Neural progenitor cell (in vitro differentiated cells): Measurements from ENCODE around the gene GMDS. TPM values are rescaled to one million over a fixed set of nuclear protein-coding genes. Genes with fewer than 3 reads are reported as not detected.

Source experiments
- DNase-seq: peaks from one replicate; pipeline ENCODE4 v3.0.0-alpha.2; 2016; ENCODE audit warnings: low spot score
- H2AFZ ChIP-seq: fragments of 200-600 bp; sonication (generic); replicated peaks from 2 replicates; pipeline ENCODE4 v1.6.1; 2016; ENCODE audit warnings: antibody characterized with exemption
- H3F3A ChIP-seq: fragments of 200-600 bp; sonication (generic); 2 replicates; pipeline ENCODE4 v1.6.1; 2016; ENCODE audit warnings: antibody characterized with exemption, low read depth
- H3K27ac ChIP-seq: fragments of 200-600 bp; sonication (generic); 2 replicates; pipeline ENCODE4 v1.5.1; 2016; ENCODE audit warnings: mild to moderate bottlenecking
- H3K27me3 ChIP-seq: fragments of 200-600 bp; sonication (generic); 2 replicates; pipeline ENCODE4 v1.6.1; 2016; ENCODE audit warnings: mild to moderate bottlenecking, moderate library complexity
- H3K36me3 ChIP-seq: fragments of 200-600 bp; sonication (generic); 2 replicates; pipeline ENCODE4 v1.5.1; 2016
- H3K4me1 ChIP-seq: fragments of 200-600 bp; sonication (generic); 2 replicates; pipeline ENCODE4 v1.6.1; 2016; ENCODE audit warnings: mixed run types
- H3K4me2 ChIP-seq: fragments of 200-600 bp; sonication (generic); 2 replicates; pipeline ENCODE4 v1.6.1; 2016
- H3K4me3 ChIP-seq: fragments of 200-600 bp; sonication (generic); 2 replicates; pipeline ENCODE4 v1.5.1; 2016
- H3K79me2 ChIP-seq: fragments of 200-600 bp; sonication (generic); 2 replicates; pipeline ENCODE4 v1.6.1; 2016; ENCODE audit warnings: low read depth
- H3K9ac ChIP-seq: fragments of 200-600 bp; sonication (generic); 2 replicates; pipeline ENCODE4 v1.6.1; 2016
- H3K9me3 ChIP-seq: fragments of 200-600 bp; sonication (generic); 2 replicates; pipeline ENCODE4 v1.5.1; 2016; ENCODE audit warnings: low read depth
- H4K20me1 ChIP-seq: fragments of 200-600 bp; sonication (generic); 2 replicates; pipeline ENCODE4 v1.6.1; 2016; ENCODE audit warnings: low read depth
- H3K27ac Mint-ChIP-seq: 3 replicates; pipeline ENCODE4 v1.8.0; 2021; ENCODE audit warnings: mixed read lengths
- H3K27me3 Mint-ChIP-seq: 2 replicates; pipeline ENCODE4 v1.8.0; 2022; ENCODE audit warnings: low read depth, mild to moderate bottlenecking, inconsistent platforms, moderate library complexity, mixed read lengths; ENCODE audit not compliant: insufficient read depth
- H3K36me3 Mint-ChIP-seq: 3 replicates; pipeline ENCODE4 v1.8.0; 2021; ENCODE audit warnings: mixed read lengths
- H3K4me1 Mint-ChIP-seq: 3 replicates; pipeline ENCODE4 v1.8.0; 2021; ENCODE audit warnings: mixed read lengths
- H3K4me3 Mint-ChIP-seq: 3 replicates; pipeline ENCODE4 v1.8.0; 2021; ENCODE audit warnings: mild to moderate bottlenecking, moderate library complexity, mixed read lengths
- H3K9me3 Mint-ChIP-seq: 3 replicates; pipeline ENCODE4 v1.8.0; 2020; ENCODE audit warnings: mixed read lengths
- CTCF ChIP-seq: fragments of 200-600 bp; sonication (generic); IDR thresholded peaks from 2 replicates; pipeline ENCODE4 v1.5.1; 2017; ENCODE audit warnings: antibody characterized with exemption, mild to moderate bottlenecking
- EZH2 ChIP-seq: fragments of 200-600 bp; sonication (generic); IDR thresholded peaks from 2 replicates; pipeline ENCODE4 v1.6.1; 2017; ENCODE audit warnings: antibody characterized with exemption, mild to moderate bottlenecking, moderate library complexity
- EZH2phosphoT487 ChIP-seq: fragments of 200-600 bp; sonication (generic); IDR thresholded peaks from 2 replicates; pipeline ENCODE4 v1.6.1; 2017; ENCODE audit warnings: antibody characterized with exemption
- total RNA-seq: library from RNA; depleted of rRNA; stranded (reverse); fragments of >200 nt; gene quantifications from 2 replicates; pipeline ENCODE4 v1.2.3, GENCODE V29; 2015; ENCODE audit warnings: low replicate concordance

GMDS gene
- total RNA-seq, 1 donor from 2014 or later: 22.6 TPM

GRCh38 chr6:2173203-2173961, 72.0 kb downstream of the GMDS start:
- no peak overlapping the region for H3K9ac ChIP-seq
- no peaks in the 10 kb centered on the region for H3K36me3 ChIP-seq
- Mint-ChIP-seq H3K4me1 (no peaks in the 10 kb centered on the region), H3K27me3 (no peaks in the 10 kb centered on the region), H3K4me3 (no peak overlapping the region), H3K27ac (no peak overlapping the region), H3K9me3 (peaks cover under 1% of the 10 kb centered on the region), H3K36me3 (no peaks in the 10 kb centered on the region)
- H3K4me3 ChIP-seq: no peak overlapping the region
- no peak for DNase-seq
- H3K9me3 ChIP-seq: no peaks in the 10 kb centered on the region
- no peaks in the 10 kb centered on the region for H3F3A ChIP-seq
- H3K27ac ChIP-seq: no peak overlapping the region
- H3K4me1 ChIP-seq: no peaks in the 10 kb centered on the region
- no peak overlapping the region for H3K4me2 ChIP-seq
- H2AFZ ChIP-seq: no peak overlapping the region
- TF ChIP-seq CTCF: no peak
- no peak for TF ChIP-seq EZH2phosphoT487
- no peak for TF ChIP-seq EZH2
- no peaks in the 10 kb centered on the region for H3K27me3 ChIP-seq
- no peaks in the 10 kb centered on the region for H3K79me2 ChIP-seq
- H4K20me1 ChIP-seq: no peaks in the 10 kb centered on the region

GRCh38 chr6:2171728-2172127, 73.7 kb downstream of the GMDS start:
- H3F3A ChIP-seq: no peaks in the 10 kb centered on the region
- H4K20me1 ChIP-seq: no peaks in the 10 kb centered on the region
- no peak overlapping the region for H3K4me3 ChIP-seq
- H3K27me3 ChIP-seq: no peaks in the 10 kb centered on the region
- no peaks in the 10 kb centered on the region for H3K9me3 ChIP-seq
- no peaks in the 10 kb centered on the region for H3K9me3 Mint-ChIP-seq
- H3K27ac ChIP-seq: no peak overlapping the region
- TF ChIP-seq EZH2: no peak
- no peak for TF ChIP-seq EZH2phosphoT487
- no peak for TF ChIP-seq CTCF
- H3K27ac Mint-ChIP-seq: no peak overlapping the region
- H3K36me3 ChIP-seq: no peaks in the 10 kb centered on the region
- H3K79me2 ChIP-seq: no peaks in the 10 kb centered on the region
- H3K27me3 Mint-ChIP-seq: no peaks in the 10 kb centered on the region
- no peak overlapping the region for H3K4me3 Mint-ChIP-seq
- no peaks in the 10 kb centered on the region for H3K36me3 Mint-ChIP-seq
- H3K4me1 Mint-ChIP-seq: no peaks in the 10 kb centered on the region
- no peak overlapping the region for H2AFZ ChIP-seq
- DNase-seq: no peak
- no peaks in the 10 kb centered on the region for H3K4me1 ChIP-seq
- H3K4me2 ChIP-seq: no peak overlapping the region
- H3K9ac ChIP-seq: no peak overlapping the region

GRCh38 chr6:2168480-2168879, 76.9 kb downstream of the GMDS start:
- H3K4me3 Mint-ChIP-seq: no peak overlapping the region
- no peak overlapping the region for H2AFZ ChIP-seq
- H3K9me3 ChIP-seq: no peaks in the 10 kb centered on the region
- H3K27ac ChIP-seq: no peak overlapping the region
- no peak for DNase-seq
- H3K4me1 ChIP-seq: no peaks in the 10 kb centered on the region
- H3K4me3 ChIP-seq: no peak overlapping the region
- H3K79me2 ChIP-seq: no peaks in the 10 kb centered on the region
- H3F3A ChIP-seq: no peaks in the 10 kb centered on the region
- H3K9me3 Mint-ChIP-seq: no peaks in the 10 kb centered on the region
- no peaks in the 10 kb centered on the region for H3K4me1 Mint-ChIP-seq
- no peaks in the 10 kb centered on the region for H3K27me3 Mint-ChIP-seq
- H3K27ac Mint-ChIP-seq: no peak overlapping the region
- no peak overlapping the region for H3K4me2 ChIP-seq
- H4K20me1 ChIP-seq: no peaks in the 10 kb centered on the region
- no peaks in the 10 kb centered on the region for H3K36me3 ChIP-seq
- no peak overlapping the region for H3K9ac ChIP-seq
- no peak for TF ChIP-seq EZH2
- no peak for TF ChIP-seq CTCF
- TF ChIP-seq EZH2phosphoT487: no peak
- no peaks in the 10 kb centered on the region for H3K27me3 ChIP-seq
- no peaks in the 10 kb centered on the region for H3K36me3 Mint-ChIP-seq
